GM12801 (cell line): ENCODE measurements around the gene PRKCA.

Experiments used
- TF ChIP-seq, protein P1 (sequence below): IDR thresholded peaks from one replicate; pipeline ENCODE4 v1.5.1; 2011; ENCODE audit warnings: control low read depth; ENCODE audit not compliant: insufficient read length; ENCODE audit errors: extremely low read depth

The PRKCA gene

DNA sequence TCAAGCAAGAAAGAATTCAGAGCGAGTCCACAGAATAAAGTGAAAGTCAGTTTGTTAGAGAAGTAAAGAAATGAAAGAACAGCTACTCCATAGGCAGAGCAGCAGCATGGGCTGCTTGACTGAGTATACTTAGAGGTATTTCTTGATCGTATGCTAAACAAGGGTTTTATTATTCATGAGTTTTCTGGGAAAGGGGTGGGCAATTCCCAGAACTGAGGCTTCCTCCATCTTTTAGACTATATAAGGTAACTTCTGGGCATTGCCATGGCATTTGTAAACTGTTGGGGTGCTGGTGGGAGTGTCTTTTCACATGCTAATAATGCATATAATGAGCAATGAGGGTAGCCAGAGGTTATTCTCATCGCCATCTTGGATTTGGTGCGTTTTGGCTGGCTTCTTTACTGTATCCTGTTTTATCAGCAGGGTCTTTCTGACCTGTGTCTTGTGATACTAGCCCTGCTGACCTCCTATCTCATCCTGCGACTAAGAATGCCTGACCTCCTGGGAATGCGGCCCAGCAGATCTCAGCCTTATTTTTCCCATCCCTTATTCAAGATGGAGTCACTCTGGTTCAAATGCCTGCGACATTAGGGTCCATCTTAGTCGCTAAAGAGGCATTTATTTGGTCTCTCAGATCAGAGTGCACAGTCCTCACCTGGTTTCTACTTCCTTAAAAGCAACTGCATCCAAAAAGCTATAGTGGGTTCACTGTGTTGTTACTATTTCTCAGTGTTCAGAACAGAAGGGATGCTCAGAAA lies 432.0 kb downstream of the PRKCA start:
- TF ChIP-seq, protein P1, sequence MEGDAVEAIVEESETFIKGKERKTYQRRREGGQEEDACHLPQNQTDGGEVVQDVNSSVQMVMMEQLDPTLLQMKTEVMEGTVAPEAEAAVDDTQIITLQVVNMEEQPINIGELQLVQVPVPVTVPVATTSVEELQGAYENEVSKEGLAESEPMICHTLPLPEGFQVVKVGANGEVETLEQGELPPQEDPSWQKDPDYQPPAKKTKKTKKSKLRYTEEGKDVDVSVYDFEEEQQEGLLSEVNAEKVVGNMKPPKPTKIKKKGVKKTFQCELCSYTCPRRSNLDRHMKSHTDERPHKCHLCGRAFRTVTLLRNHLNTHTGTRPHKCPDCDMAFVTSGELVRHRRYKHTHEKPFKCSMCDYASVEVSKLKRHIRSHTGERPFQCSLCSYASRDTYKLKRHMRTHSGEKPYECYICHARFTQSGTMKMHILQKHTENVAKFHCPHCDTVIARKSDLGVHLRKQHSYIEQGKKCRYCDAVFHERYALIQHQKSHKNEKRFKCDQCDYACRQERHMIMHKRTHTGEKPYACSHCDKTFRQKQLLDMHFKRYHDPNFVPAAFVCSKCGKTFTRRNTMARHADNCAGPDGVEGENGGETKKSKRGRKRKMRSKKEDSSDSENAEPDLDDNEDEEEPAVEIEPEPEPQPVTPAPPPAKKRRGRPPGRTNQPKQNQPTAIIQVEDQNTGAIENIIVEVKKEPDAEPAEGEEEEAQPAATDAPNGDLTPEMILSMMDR: no peak

DNA sequence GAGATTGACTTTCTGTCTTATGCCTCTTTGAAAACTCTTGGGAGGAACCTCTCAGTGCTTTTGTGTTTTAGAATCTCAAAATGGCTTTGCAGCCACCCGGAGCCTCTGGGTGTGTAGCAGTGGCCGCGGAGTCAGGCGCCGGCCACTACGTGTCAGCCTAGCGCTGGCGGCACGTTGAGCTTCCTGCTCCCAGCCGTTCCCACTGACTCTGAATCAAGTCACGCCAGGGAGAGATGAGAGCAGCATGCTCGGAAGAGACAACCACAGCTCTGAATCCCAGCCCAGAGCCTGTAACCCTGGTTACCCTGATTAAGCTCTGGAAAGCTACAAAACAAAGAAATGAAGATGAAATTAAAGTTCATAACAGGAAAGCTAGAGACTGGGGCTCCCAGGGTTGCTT lies 435.1 kb downstream of the PRKCA start:
- TF ChIP-seq, protein P1: no peak

GRCh38 chr17:66738301-66738700 lies 435.9 kb downstream of the PRKCA start:
- TF ChIP-seq, protein P1: no peak

DNA sequence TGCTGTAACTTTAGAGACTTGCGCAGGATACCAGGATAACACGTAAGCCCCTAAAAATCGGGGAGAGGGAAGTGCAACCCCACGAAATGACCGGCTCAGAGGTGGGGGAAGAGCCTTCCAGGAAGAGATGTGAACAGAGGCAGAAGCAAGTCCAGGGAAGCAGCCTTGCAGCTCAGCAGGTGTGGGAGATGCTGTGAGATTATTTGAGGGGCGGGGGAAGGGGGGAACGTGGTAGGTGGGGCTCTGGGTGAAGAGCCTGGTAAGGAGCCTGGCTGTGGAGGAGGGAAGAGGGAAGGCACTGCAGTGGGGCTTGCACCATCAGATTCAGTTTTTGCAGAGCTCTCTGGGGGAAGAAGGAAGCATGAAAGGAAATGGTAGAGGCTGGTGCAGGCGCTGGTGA lies 437.1 kb downstream of the PRKCA start:
- TF ChIP-seq, protein P1: no peak

- TF ChIP-seq, protein P1: no peak
These were observed 437.8 kb downstream of the PRKCA start for GRCh38 chr17:66740226-66740625.

- TF ChIP-seq, protein P1: no peak
These were observed 441.1 kb downstream of the PRKCA start for GRCh38 chr17:66743511-66743910.

DNA sequence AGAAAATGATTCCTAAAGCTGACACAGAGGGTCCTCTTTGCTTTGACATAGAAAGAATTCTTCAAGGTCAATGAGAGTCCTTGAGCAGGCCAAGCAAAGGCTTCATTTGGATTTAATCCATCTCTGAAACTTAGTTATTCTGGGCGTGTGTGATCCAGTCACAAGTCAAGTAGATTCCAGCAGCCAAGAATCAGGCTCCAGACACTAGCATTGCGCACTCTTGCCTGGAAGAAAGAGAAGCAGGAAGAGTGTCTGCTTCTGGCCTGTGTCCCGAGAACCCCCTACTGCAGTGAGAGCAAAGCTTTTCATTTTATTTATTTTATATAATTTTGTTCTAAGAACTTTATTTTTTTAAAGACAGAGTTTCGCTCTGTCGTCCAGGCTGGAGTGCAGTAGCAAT lies 444.3 kb downstream of the PRKCA start:
- TF ChIP-seq, protein P1: no peak
